Measurements from ENCODE around the gene MYO1E. TPM values are rescaled to one million over a fixed set of nuclear protein-coding genes. Genes with fewer than 3 reads are reported as not detected.
A peak's percentile ranks its signal among the peaks of the same experiment; 100 is the strongest.

MYO1E gene
- polyA plus RNA-seq, 4 donors = 70.3 to 212 (median 156) TPM

- DNase-seq (ENCODE audit: low read depth in 4 of 4, low spot score in 3 of 4) = no peak
Measured at GRCh38 chr15:59322056-59322759, 50.5 kb downstream of the MYO1E start.

- DNase-seq (ENCODE audit: low read depth in 4 of 4, low spot score in 3 of 4) = no peak
Measured at GRCh38 chr15:59321000-59321689, 51.5 kb downstream of the MYO1E start.

GRCh38 chr15:59317211-59317610 is 55.5 kb downstream of the MYO1E start:
- DNase-seq (ENCODE audit: low read depth in 4 of 4, low spot score in 3 of 4) = no peak

- no peak for DNase-seq (ENCODE audit: low read depth in 4 of 4, low spot score in 3 of 4)
Measured at GRCh38 chr15:59315914-59316451, 56.7 kb downstream of the MYO1E start.

- DNase-seq (ENCODE audit: low read depth in 4 of 4, low spot score in 3 of 4) = no peak
Measured at GRCh38 chr15:59313641-59314332, 58.9 kb downstream of the MYO1E start.

- no peak for DNase-seq (ENCODE audit: low read depth in 4 of 4, low spot score in 3 of 4)
Measured at GRCh38 chr15:59312205-59312604, 60.5 kb downstream of the MYO1E start.

- DNase-seq (ENCODE audit: low read depth in 4 of 4, low spot score in 3 of 4) = no peak
Measured at GRCh38 chr15:59311195-59311594, 61.5 kb downstream of the MYO1E start.

GRCh38 chr15:59309405-59309804 is 63.3 kb downstream of the MYO1E start:
- no peak for DNase-seq (ENCODE audit: low read depth in 4 of 4, low spot score in 3 of 4)

GRCh38 chr15:59307165-59307537 is 65.5 kb downstream of the MYO1E start:
- DNase-seq (ENCODE audit: low read depth in 4 of 4, low spot score in 3 of 4) = no peak

- no peak for DNase-seq (ENCODE audit: low read depth in 4 of 4, low spot score in 3 of 4)
Measured at GRCh38 chr15:59306520-59307164, 66.0 kb downstream of the MYO1E start.

GRCh38 chr15:59304807-59305206 is 67.9 kb downstream of the MYO1E start:
- DNase-seq (ENCODE audit: low read depth in 4 of 4, low spot score in 3 of 4) = no peak

- DNase-seq (ENCODE audit: low read depth in 4 of 4, low spot score in 3 of 4) = no peak
Measured at GRCh38 chr15:59304034-59304795, 68.5 kb downstream of the MYO1E start.

GRCh38 chr15:59303633-59304032 is 69.0 kb downstream of the MYO1E start:
- no peak for DNase-seq (ENCODE audit: low read depth in 4 of 4, low spot score in 3 of 4)

- no peak for DNase-seq (ENCODE audit: low read depth in 4 of 4, low spot score in 3 of 4)
Measured at GRCh38 chr15:59303136-59303535, 69.5 kb downstream of the MYO1E start.

- DNase-seq (ENCODE audit: low read depth in 4 of 4, low spot score in 3 of 4) = no peak
Measured at GRCh38 chr15:59301527-59301926, 71.1 kb downstream of the MYO1E start.

- no peak for DNase-seq (ENCODE audit: low read depth in 4 of 4, low spot score in 3 of 4)
Measured at GRCh38 chr15:59300618-59301139, 72.0 kb downstream of the MYO1E start.

GRCh38 chr15:59299929-59300617 is 72.6 kb downstream of the MYO1E start:
- peak in 1 of 4 donors; percentile 45 for DNase-seq (ENCODE audit: low read depth in 4 of 4, low spot score in 3 of 4)

- no peak for DNase-seq (ENCODE audit: low read depth in 4 of 4, low spot score in 3 of 4)
Measured at GRCh38 chr15:59298854-59299250, 73.8 kb downstream of the MYO1E start.

- no peak for DNase-seq (ENCODE audit: low read depth in 4 of 4, low spot score in 3 of 4)
Measured at GRCh38 chr15:59298225-59298853, 74.3 kb downstream of the MYO1E start.

Data from left renal pelvis (tissue), 4 donors.